SK-N-SH (cell line): ENCODE measurements around the gene TJP2. TPM values are rescaled to one million over a fixed set of nuclear protein-coding genes. Genes with fewer than 3 reads are reported as not detected.

Source experiments
- CTCF ChIA-PET: fragments of 300-600, 350-600 bp; formaldehyde crosslinking; extraction: SDS; loops from one replicate; lab custom pipeline; 2021; lab: Yijun Ruan, JAX
- POLR2A ChIA-PET: fragments of 350-600 bp; sonication (Branson Sonifier 250); formaldehyde crosslinking; extraction: SDS; loops from one replicate; lab custom pipeline; 2020; ENCODE audit warnings: antibody characterized with exemption, inconsistent platforms; lab: Yijun Ruan, JAX
- DNase-seq: peaks from one replicate; pipeline ENCODE4 v3.0.0; 2012
- H2AFZ ChIP-seq: fragments of 200-600 bp; sonication (generic); 2 replicates; pipeline ENCODE4 v1.8.1; 2016; ENCODE audit warnings: antibody characterized with exemption, mild to moderate bottlenecking, low read depth
- H3F3A ChIP-seq: fragments of 200-600 bp; sonication (generic); replicated peaks from 2 replicates; pipeline ENCODE3; 2016; ENCODE audit warnings: antibody characterized with exemption, mild to moderate bottlenecking; ENCODE audit not compliant: insufficient read depth
- H3K27ac ChIP-seq, 2 experiments: fragments of 200-500 bp in 1 of 2; fragments of 200-600 bp in 1 of 2; sonication (Bioruptor generic) in 1 of 2; sonication (generic), shearing (Covaris generic) in 1 of 2; 2 replicates each; pipeline versions ENCODE4 v1.5.1 to v1.6.1; 2014 to 2016; ENCODE audit warnings: low read depth in 2 of 2, inconsistent platforms in 1 of 2, low read length in 1 of 2, mild to moderate bottlenecking in 1 of 2, mixed read lengths in 1 of 2
- H3K27me3 ChIP-seq: fragments of 200-600 bp; sonication (generic), shearing (Covaris generic); 2 replicates; pipeline ENCODE4 v1.6.1; 2016; ENCODE audit warnings: mixed run types; ENCODE audit not compliant: insufficient read depth
- H3K36me3 ChIP-seq, 2 experiments: fragments of 200-500 bp in 1 of 2; fragments of 200-600 bp in 1 of 2; sonication (Bioruptor generic) in 1 of 2; sonication (generic) in 1 of 2; replicated peaks in 1 of 2; 2 replicates each; pipeline versions ENCODE3 to v1.5.1; 2014 to 2016; ENCODE audit warnings: low read length in 1 of 2, mild to moderate bottlenecking in 1 of 2; ENCODE audit not compliant: insufficient read depth in 2 of 2, control insufficient read depth in 1 of 2
- H3K4me1 ChIP-seq, 2 experiments: fragments of 200-500 bp in 1 of 2; fragments of 200-600 bp in 1 of 2; sonication (Bioruptor generic) in 1 of 2; sonication (generic), shearing (Covaris generic) in 1 of 2; 2 replicates each; pipeline versions ENCODE4 v1.5.1 to v1.6.1; 2014 to 2016; ENCODE audit warnings: low read depth in 1 of 2, low read length in 1 of 2, mixed run types in 1 of 2; ENCODE audit not compliant: insufficient read depth in 2 of 2, control insufficient read depth in 1 of 2
- H3K4me2 ChIP-seq: fragments of 200-600 bp; sonication (generic), shearing (Covaris generic); 2 replicates; pipeline ENCODE4 v1.6.1; 2017; ENCODE audit warnings: mixed run types
- H3K4me3 ChIP-seq, 2 experiments: fragments of 200-500 bp in 1 of 2; fragments of 200-600 bp in 1 of 2; sonication (Bioruptor generic) in 1 of 2; sonication (generic), shearing (Covaris generic) in 1 of 2; 2 replicates each; pipeline versions ENCODE4 v1.5.1 to v1.8.1; 2014 to 2016; ENCODE audit warnings: low read depth in 2 of 2, inconsistent platforms in 1 of 2, low read length in 1 of 2, mild to moderate bottlenecking in 1 of 2, mixed read lengths in 1 of 2, moderate library complexity in 1 of 2
- H3K79me2 ChIP-seq: fragments of 200-600 bp; sonication (generic); 2 replicates; pipeline ENCODE4 v1.8.1; 2017; ENCODE audit warnings: mild to moderate bottlenecking; ENCODE audit not compliant: insufficient read depth
- H3K9ac ChIP-seq: fragments of 200-600 bp; sonication (generic); 2 replicates; pipeline ENCODE4 v1.6.1; 2017; ENCODE audit warnings: mixed run types
- H3K9me2 ChIP-seq: fragments of 200-600 bp; sonication (generic); 2 replicates; pipeline ENCODE4 v1.6.1; 2017; ENCODE audit warnings: mixed run types
- H3K9me3 ChIP-seq: fragments of 200-600 bp; sonication (generic); 2 replicates; pipeline ENCODE4 v1.6.1; 2017; ENCODE audit warnings: mixed run types, mild to moderate bottlenecking, moderate library complexity
- H4K20me1 ChIP-seq: fragments of 200-600 bp; sonication (generic); 2 replicates; pipeline ENCODE4 v1.6.1; 2017; ENCODE audit warnings: mild to moderate bottlenecking, mixed run types; ENCODE audit not compliant: insufficient read depth
- CHD2 ChIP-seq: fragments of 150-350 bp; IDR thresholded peaks from 2 replicates; pipeline ENCODE4 v1.6.1; 2018; ENCODE audit warnings: low read length; ENCODE audit not compliant: partially characterized antibody
- EP300 ChIP-seq, 2 experiments: IDR thresholded peaks; 2 replicates each; pipeline versions ENCODE4 v1.4.0 to v1.6.1; 2012; ENCODE audit warnings: borderline replicate concordance in 1 of 2, low read depth in 1 of 2, low read length in 1 of 2
- EZH2phosphoT487 ChIP-seq: fragments of 200-600 bp; sonication (generic); IDR thresholded peaks from 2 replicates; pipeline ENCODE4 v1.6.1; 2017; ENCODE audit warnings: low read depth, mixed run types, mild to moderate bottlenecking, antibody characterized with exemption, moderate library complexity, borderline replicate concordance
- FOSL2 ChIP-seq: IDR thresholded peaks from 2 replicates; pipeline ENCODE4 v1.4.0; 2012; ENCODE audit warnings: low read depth, mild to moderate bottlenecking, moderate library complexity, borderline replicate concordance
- FOXJ3 ChIP-seq: sonication (generic); formaldehyde crosslinking; IDR thresholded peaks from 2 replicates; pipeline ENCODE4 v1.5.1; 2020; ENCODE audit warnings: mild to moderate bottlenecking, missing genetic modification reagents
- FOXM1 ChIP-seq: IDR thresholded peaks from 2 replicates; pipeline ENCODE4 v1.4.0; 2012; ENCODE audit warnings: low read depth, mild to moderate bottlenecking
- GATA2 ChIP-seq: sonication (generic); formaldehyde crosslinking; IDR thresholded peaks from 2 replicates; pipeline ENCODE4 v1.5.0; 2020; ENCODE audit warnings: mild to moderate bottlenecking, missing genetic modification reagents
- JUND ChIP-seq: IDR thresholded peaks from 2 replicates; pipeline ENCODE4 v1.4.0; 2012
- MEF2A ChIP-seq: IDR thresholded peaks from 2 replicates; pipeline ENCODE4 v1.4.0; 2012; ENCODE audit warnings: low read depth, borderline replicate concordance
- MXI1 ChIP-seq: IDR thresholded peaks from 2 replicates; pipeline ENCODE4 v1.6.1; 2012; ENCODE audit warnings: mild to moderate bottlenecking, low read depth, low read length, improper control_type of control experiment
- NFIC ChIP-seq: IDR thresholded peaks from 2 replicates; pipeline ENCODE4 v1.4.0; 2012; ENCODE audit warnings: borderline replicate concordance
- RAD21 ChIP-seq: IDR thresholded peaks from 2 replicates; pipeline ENCODE4 v1.6.1; 2012; ENCODE audit warnings: mild to moderate bottlenecking, low read length
- RCOR1 ChIP-seq: fragments of 150-350 bp; IDR thresholded peaks from 2 replicates; pipeline ENCODE4 v1.6.1; 2017; ENCODE audit warnings: antibody characterized with exemption, low read length
- RXRA ChIP-seq: IDR thresholded peaks from 2 replicates; pipeline ENCODE4 v1.4.0; 2012; ENCODE audit warnings: low read depth, mild to moderate bottlenecking, borderline replicate concordance
- SIN3A ChIP-seq: IDR thresholded peaks from 2 replicates; pipeline ENCODE4 v1.6.1; 2012; ENCODE audit warnings: low read depth, mild to moderate bottlenecking, low read length, moderate library complexity, borderline replicate concordance
- TAF1 ChIP-seq: IDR thresholded peaks from 2 replicates; pipeline ENCODE4 v1.6.1; 2012; ENCODE audit warnings: low read depth, mild to moderate bottlenecking, low read length, moderate library complexity, borderline replicate concordance
- WGBS: methylation state at CpG from one replicate; pipeline ENCODE4 v1.1.6; 2017; ENCODE audit warnings: low lambda C conversion rate; 5-methylcytosine and 5-hydroxymethylcytosine counted together
- polyA plus RNA-seq, 3 experiments: library from polyadenylated mRNA; depleted of rRNA; stranded (reverse); fragments of >200 nt; gene quantifications; 2 replicates each; pipeline ENCODE4 v1.2.3, GENCODE V29; 2012
- TF ChIP-seq, protein P1 (sequence below): fragments of 200-600 bp; sonication (generic); IDR thresholded peaks from 2 replicates; pipeline ENCODE4 v1.6.1; 2017; ENCODE audit warnings: antibody characterized with exemption, mild to moderate bottlenecking, moderate library complexity
- TF ChIP-seq, protein P2 (sequence below): fragments of 150-350 bp; IDR thresholded peaks from 2 replicates; pipeline ENCODE4 v1.6.1; 2017; ENCODE audit warnings: antibody characterized with exemption, low read length, low read depth, borderline replicate concordance
- TF ChIP-seq, protein P3 (sequence below): fragments of 150-350 bp; IDR thresholded peaks from 2 replicates; pipeline ENCODE4 v1.6.1; 2016; ENCODE audit warnings: mild to moderate bottlenecking, low read depth, low read length
- TF ChIP-seq, protein P4 (sequence below): IDR thresholded peaks from 2 replicates; pipeline ENCODE4 v1.4.0; 2012; ENCODE audit warnings: low read depth, borderline replicate concordance

The TJP2 gene
- polyA plus RNA-seq, 1 of the 3 experiments (the other 2 are of a cell fraction) = 17.7 TPM

DNA sequence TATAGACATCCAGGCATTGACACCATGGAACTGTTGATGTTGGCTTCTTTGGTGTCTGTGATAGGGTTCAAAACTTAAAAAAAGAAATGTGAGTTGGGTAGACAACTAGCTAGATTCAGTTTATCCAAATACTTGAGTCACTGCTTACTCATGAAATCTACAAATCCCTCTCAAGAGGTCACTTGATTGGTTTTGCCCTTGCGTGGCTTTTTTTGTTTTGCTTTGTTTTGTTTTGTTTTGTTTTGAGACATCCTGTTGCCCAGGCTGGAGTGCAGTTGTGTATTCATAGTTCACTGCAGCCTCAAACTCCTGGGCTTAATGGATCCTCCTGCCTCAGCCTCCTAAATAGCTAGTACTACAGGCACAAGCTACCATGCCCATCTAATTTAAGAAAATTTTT is 140.5 kb downstream of the TJP2 start:
- Histone ChIP-seq H3F3A (no peaks in the 10 kb centered on the region), H2AFZ (no peak overlapping the region), H3K27ac (no peak overlapping the region), H3K36me3 (no peaks in the 10 kb centered on the region), H3K9me2 (no peaks in the 10 kb centered on the region), H3K4me3 (no peak overlapping the region), H3K9me3 (no peaks in the 10 kb centered on the region), H3K4me2 (no peak overlapping the region), H4K20me1 (no peaks in the 10 kb centered on the region), H3K4me1 (no peaks in the 10 kb centered on the region), H3K9ac (no peak overlapping the region), H3K79me2 (no peaks in the 10 kb centered on the region), H3K27me3 (peaks cover 14% of the 10 kb centered on the region; the same call in 1 of the 2 replicates)
- WGBS = 29% methylated on average over 1 of the region's 1 CpG
- POLR2A ChIA-PET = no interaction called here
- CTCF ChIA-PET = no interaction called here
- DNase-seq = no peak
- no peak for TF ChIP-seq EZH2phosphoT487
- no peak for TF ChIP-seq SIN3A
- TF ChIP-seq GATA2 (CRISPR knock-in tag) = no peak
- no peak for TF ChIP-seq RXRA
- no peak for TF ChIP-seq TAF1
- no peak for TF ChIP-seq FOSL2
- TF ChIP-seq, protein P1, sequence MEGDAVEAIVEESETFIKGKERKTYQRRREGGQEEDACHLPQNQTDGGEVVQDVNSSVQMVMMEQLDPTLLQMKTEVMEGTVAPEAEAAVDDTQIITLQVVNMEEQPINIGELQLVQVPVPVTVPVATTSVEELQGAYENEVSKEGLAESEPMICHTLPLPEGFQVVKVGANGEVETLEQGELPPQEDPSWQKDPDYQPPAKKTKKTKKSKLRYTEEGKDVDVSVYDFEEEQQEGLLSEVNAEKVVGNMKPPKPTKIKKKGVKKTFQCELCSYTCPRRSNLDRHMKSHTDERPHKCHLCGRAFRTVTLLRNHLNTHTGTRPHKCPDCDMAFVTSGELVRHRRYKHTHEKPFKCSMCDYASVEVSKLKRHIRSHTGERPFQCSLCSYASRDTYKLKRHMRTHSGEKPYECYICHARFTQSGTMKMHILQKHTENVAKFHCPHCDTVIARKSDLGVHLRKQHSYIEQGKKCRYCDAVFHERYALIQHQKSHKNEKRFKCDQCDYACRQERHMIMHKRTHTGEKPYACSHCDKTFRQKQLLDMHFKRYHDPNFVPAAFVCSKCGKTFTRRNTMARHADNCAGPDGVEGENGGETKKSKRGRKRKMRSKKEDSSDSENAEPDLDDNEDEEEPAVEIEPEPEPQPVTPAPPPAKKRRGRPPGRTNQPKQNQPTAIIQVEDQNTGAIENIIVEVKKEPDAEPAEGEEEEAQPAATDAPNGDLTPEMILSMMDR = no peak
- TF ChIP-seq JUND = no peak
- no peak for TF ChIP-seq MXI1
- TF ChIP-seq EP300 (IDR thresholded peaks at IDR 0.05; ENCODE audit: borderline replicate concordance in 1 of 2, low read depth in 1 of 2, low read length in 1 of 2) = no peak
- no peak for TF ChIP-seq FOXJ3
- TF ChIP-seq, protein P2, sequence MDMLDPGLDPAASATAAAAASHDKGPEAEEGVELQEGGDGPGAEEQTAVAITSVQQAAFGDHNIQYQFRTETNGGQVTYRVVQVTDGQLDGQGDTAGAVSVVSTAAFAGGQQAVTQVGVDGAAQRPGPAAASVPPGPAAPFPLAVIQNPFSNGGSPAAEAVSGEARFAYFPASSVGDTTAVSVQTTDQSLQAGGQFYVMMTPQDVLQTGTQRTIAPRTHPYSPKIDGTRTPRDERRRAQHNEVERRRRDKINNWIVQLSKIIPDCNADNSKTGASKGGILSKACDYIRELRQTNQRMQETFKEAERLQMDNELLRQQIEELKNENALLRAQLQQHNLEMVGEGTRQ = no peak
- TF ChIP-seq NFIC = no peak
- TF ChIP-seq, protein P3, sequence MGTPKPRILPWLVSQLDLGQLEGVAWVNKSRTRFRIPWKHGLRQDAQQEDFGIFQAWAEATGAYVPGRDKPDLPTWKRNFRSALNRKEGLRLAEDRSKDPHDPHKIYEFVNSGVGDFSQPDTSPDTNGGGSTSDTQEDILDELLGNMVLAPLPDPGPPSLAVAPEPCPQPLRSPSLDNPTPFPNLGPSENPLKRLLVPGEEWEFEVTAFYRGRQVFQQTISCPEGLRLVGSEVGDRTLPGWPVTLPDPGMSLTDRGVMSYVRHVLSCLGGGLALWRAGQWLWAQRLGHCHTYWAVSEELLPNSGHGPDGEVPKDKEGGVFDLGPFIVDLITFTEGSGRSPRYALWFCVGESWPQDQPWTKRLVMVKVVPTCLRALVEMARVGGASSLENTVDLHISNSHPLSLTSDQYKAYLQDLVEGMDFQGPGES = no peak
- no peak for TF ChIP-seq CHD2
- TF ChIP-seq RCOR1 = no peak
- TF ChIP-seq, protein P4, sequence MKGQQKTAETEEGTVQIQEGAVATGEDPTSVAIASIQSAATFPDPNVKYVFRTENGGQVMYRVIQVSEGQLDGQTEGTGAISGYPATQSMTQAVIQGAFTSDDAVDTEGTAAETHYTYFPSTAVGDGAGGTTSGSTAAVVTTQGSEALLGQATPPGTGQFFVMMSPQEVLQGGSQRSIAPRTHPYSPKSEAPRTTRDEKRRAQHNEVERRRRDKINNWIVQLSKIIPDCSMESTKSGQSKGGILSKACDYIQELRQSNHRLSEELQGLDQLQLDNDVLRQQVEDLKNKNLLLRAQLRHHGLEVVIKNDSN = no peak
- no peak for TF ChIP-seq FOXM1
- TF ChIP-seq RAD21 = no peak
- TF ChIP-seq MEF2A = no peak
